ENCODE results near the gene MDN1.
"Not testable (repeated sequence)": the region's sequence is repeated elsewhere in the genome, so short reads cannot be mapped to it uniquely, and the experiment has no call there.

MDN1 gene

DNA sequence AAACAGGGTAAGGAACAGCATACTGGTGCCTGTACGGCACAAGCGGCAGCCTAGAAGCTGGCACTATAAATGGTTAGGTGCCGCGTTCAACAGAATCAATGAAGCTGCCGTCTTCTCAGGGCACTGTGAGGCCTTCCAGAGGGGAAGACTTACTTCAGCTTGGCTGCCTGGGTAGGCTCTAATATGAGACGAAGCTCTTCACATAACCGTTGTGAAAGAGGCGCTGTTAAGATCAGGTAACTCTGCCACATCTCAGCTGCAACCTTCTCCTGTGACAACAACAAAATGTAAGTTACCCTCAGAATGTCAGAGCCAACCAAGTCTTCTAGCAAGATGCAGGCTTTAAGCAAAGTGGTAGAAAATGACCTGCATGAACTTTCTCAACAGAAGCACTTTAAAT lies 169.0 kb downstream of the MDN1 start:
- DNase-seq (ENCODE audit: low read depth in 3 of 3), result no peak

DNA sequence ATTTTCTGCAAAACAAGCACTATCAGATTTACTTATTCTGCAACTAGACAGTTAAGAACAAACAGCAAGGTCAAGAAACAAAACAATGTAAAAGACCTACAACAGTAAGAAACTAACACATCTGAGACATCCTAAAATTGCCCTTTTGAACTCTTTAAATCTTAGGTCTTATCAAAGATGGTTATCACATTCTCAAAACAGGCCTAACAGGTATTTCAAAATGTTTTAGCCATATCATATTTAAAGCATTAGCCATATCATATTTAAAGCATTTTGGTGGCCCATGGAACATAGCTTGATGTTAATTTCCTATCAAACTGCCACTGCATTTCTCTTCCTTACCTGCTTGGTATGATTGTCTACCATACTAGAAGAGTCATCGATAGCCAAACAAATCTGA lies 169.9 kb downstream of the MDN1 start:
- DNase-seq (ENCODE audit: low read depth in 3 of 3), result no peak

DNA sequence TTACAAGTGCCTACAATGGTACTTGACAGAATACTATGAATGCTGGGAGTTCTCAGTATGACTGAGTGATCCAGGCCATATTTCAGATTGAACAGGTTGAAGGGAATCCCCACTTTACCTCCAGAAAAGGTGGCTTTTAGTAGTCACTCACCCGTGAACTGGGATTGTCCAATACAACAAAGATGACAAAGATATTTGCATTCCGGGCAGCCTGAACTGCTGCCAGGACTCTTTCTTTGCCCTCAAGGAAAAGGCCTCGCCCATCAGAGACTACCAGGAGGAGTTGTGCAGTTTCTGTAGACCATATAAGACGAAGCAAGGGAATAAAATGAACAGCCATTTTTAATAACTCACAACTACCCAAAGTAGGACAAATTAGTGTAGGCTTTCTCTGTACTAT lies 174.7 kb downstream of the MDN1 start:
- DNase-seq (ENCODE audit: low read depth in 3 of 3), result no peak

DNA sequence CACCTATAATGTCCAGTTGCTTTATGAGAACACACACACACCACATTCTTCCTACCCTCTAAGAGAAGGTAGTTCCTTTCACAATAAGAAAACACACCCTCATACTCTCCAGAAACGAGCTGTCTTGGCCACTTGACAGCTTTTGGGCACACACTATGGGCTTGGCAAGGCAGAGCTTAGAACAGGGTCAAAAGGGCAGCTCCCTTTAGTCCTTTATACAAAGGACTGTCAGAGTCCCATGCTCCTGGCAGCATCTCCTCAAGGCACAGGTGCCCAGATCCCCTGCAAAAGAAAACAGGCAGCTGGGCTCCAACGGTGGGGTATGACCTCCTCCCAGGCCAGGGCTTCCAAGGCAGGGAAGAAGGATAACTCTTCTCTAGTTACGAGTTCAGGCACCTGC lies 176.2 kb downstream of the MDN1 start:
- DNase-seq (ENCODE audit: low read depth in 3 of 3), result no peak

DNA sequence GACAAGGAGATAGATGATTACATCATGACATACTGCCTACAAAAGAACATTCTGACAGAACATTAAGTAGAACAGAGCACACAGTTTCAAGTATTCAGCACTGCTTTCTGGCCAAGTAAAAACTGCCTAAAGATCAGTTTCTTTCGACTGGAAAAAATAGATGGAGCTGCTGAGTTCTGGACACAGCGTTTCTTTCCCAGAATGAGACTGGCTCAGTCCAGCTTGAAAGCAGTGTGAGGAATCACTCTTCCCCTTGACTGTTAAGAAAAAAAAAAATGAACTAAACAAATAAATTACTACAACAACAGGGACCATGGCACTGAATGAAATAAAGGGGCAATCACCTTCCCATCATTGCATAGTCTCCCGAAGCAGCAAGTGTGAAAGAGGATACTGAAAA lies 176.6 kb downstream of the MDN1 start:
- DNase-seq (ENCODE audit: low read depth in 3 of 3), result no peak

DNA sequence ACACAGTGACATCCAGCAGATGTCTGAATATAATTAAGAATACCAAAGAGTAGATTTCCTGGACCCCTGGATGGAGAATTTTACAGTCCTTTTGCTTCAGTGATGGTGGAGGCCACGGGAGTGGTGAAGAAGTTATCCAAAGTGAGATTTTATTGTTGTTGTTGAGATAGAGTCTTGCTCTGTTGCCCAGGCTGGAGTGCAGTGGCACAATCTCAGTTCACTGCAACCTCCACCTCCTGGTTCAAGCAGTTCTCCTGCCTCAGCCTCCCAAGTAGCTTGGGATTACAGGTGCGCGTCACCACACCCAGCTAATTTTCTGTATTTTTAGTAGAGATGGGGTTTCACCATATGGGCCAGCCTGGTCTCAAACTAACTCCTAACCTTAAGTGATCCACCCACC lies 178.0 kb downstream of the MDN1 start:
- DNase-seq (ENCODE audit: low read depth in 3 of 3), result not testable (repeated sequence)

DNA sequence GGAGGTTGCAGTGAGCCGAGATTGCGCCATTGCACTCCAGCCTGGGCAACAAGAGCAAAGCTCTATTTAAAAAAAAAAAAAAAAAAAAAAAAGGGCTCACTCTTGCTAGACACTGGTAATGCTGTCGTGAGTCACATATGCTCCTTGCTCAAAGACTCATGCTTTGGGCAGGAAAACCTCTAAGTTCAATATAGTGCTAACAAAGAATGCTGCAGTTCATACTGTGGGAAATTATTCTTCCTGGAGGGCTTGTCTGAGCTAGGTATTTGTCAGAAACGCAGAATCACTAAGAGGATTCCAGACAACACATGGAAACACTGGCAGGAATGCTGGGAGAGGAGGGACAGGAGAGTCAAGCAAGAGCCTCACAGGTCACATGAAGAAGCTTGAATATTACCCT lies 178.8 kb downstream of the MDN1 start:
- DNase-seq (ENCODE audit: low read depth in 3 of 3), result no peak

DNA sequence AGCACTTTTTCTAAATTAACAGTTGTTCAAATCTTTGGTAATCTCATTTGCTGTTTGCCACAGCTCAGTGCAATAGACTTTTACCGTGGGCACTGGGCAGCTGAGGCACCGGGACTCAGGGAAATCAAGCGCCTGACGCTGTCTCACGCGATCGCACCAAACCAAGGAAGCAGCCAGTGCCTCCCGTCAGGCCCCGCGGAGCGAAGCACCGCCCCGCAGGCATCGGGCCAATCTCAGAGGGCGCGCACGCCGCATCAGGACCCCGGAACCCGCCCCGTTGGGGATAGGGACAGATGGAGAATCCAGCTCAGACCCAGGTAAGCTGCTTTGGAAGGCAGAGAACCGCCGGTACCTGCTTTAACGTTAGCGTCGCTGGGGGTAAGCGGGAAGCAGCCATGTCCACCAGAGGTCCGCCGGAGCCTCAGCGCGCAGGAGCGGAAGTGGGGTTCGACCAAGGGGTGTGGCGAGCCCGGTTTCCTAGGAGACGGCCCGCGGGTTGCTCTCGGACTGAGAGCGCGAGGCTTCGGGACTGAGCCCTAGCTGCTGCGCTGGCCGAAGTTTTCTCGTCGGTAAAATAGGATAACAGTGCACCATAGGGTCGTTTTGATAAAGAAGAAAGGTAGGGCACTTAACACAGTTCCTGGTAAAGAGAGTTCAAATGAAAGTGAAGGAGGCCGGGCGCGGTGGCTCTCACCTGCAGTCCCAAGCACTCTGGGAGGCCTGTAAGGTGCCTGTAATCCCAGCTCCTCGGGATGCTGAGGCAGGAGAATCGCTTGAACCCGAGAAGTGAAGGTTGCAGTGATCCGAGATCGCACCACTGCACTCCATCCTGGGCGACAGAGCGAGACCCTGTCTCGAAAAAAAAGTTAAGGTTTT lies 181.0 kb downstream of the MDN1 start, which contains the start of gene LYRM2:
Gene LYRM2 (minus strand): TSS at position 428 of the 876 bp plus-strand sequence. CDS start 31 bp downstream, at position 397.
- DNase-seq (ENCODE audit: low read depth in 3 of 3), result peak; percentile 81 to 92 (median 84)

DNA sequence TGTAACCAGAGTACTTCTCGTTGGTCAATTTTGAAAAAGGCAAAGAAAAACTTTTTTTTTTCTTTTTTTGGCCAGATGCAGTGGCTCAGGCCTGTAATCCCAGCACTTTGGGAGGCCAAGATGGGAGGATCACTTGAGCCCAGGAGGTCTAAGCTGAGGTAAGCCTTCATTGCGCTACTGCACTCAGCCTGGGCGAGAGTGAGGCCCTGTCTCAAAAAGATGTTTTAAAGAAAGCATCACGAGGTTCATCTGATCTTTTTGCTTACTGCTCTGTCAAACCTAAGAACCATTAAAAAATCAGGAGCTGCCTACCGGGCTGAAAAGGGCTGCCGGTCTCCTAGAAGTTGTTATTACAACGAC lies 181.7 kb downstream of the MDN1 start:
- no peak for DNase-seq (ENCODE audit: low read depth in 3 of 3)

DNA sequence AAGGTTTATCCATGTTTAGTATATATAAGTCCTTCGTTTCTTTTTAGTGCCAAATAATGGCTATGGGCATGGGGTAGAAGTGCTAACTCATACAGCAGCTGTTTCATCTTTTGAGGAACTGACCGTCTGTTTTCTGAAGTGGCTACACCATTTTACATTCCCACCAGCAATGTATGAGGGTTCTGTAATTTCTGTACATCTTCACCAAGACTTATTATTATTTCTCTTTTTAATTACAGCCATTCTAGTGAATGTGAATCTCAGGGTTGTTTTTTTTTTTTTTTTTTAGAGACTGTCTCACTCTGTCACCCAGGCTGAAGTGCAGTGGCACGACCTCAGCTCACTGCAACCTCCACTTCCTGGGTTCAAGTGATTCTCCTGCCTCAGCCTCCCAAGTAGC lies 183.2 kb downstream of the MDN1 start:
- DNase-seq (ENCODE audit: low read depth in 3 of 3), result not testable (repeated sequence)

DNA sequence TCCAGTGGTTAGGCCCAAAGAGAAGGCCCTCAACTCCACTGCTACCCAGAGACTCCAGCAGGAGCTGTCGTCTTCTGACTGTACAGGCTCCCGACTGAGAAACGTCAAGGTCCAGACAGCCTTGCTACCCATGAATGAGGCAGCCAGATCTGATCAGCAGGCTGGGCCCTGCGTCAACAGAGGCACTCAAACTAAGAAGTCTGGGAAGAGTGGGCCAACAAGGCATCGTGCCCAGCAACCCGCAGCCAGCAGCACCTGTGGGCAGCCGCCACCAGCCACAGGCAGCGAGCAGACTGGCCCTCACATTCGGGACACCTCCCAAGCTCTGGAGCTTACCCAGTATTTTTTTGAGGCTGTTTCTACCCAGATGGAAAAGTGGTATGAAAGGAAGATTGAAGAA lies 189.1 kb downstream of the MDN1 start:
- DNase-seq (ENCODE audit: low read depth in 3 of 3), result no peak

DNA sequence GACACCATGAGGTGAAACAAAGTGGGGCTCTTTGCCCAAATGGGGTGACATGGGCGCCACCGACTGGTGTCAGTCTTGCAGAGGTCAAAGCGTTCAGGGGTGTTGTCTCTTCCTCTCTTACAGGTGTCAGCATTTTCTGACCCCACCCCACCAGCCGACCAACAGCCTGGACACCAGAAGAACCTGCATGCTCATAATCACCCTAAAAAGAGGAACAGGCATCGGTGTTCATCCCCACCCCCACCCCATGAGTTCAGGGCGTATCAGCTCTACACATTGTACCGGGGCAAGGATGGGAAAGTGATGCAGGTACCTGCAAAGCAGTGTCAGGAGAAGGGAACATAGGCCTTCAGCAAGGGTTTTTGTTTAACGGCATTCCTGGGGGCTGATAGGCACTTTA lies 195.8 kb downstream of the MDN1 start:
- no peak for DNase-seq (ENCODE audit: low read depth in 3 of 3)

DNA sequence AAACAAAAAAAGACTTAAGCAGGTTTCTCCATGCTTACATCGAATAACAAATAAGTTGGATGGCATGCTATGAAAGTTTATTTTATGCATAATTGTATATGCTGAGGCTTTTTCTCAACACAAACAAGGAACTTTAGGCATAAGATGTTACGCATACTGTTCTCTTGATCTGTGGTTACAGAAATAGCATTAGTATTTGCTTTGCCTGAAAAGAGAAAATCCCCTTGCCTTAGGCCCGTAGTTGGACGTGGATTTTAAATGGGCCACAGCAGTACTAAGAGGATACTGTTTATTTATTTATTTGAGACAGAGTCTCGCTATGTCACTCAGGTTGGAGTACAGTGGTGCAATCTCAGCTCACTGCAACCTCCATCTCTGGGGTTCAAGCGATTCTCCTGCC lies 200.0 kb downstream of the MDN1 start:
- DNase-seq (ENCODE audit: low read depth in 3 of 3), result no peak

DNA sequence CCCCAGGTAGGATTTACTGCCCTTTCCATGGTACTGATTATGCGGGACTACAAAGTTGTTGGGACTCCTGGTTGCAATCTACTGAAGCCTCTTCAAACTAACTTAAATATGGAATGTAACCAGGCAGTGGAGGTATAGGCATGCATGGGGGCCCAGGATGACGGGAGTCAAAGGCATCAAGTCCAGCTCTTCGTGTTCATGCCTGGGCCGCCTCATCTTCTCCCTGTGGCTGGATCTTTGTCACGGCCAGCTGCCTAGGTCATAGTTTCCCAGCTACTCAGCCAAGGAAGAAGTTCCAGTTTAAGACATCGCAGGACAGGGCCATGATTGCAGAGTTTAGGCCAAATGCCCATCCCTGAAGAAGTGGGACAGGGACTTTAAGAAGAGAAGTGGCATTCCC lies 201.6 kb downstream of the MDN1 start:
- DNase-seq (ENCODE audit: low read depth in 3 of 3), result no peak

DNA sequence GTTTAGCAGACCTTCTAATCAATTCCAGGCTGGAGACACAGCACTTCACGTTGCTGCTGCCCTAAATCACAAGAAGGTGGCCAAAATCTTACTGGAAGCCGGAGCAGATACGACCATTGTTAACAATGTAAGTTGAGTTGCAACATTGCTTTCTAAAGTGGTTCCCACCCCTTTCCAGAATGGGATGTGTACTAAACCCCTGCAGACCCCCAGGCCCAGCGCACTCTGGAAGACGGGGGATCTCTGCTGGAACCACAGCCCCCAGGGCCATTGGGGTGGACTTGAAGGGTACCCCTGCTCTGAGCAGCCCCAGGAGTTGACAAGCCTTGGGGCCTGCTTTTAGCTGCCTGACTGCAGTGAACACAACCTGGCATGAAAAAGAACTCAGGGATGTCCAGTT lies 203.1 kb downstream of the MDN1 start:
- DNase-seq (ENCODE audit: low read depth in 3 of 3), result no peak

DNA sequence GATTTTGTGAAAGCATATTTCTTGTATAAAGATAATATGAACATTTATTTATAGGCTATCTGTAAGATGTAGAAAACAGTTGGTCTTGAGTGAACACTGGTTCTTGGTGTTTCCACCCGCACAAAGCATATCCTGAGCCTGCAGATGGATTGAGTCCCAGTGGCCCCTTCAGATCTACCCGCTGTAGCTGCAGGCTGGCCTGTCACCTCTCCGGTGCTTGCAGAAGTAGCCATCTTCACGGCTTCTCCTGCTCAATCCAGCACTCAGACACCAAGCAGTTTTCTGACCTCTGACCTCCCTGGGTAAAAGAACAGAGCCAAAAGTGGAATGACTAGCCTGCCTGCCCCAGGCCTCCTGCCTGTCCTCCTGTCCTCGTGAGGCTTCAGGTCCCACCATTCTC lies 203.7 kb downstream of the MDN1 start:
- DNase-seq (ENCODE audit: low read depth in 3 of 3), result no peak

DNA sequence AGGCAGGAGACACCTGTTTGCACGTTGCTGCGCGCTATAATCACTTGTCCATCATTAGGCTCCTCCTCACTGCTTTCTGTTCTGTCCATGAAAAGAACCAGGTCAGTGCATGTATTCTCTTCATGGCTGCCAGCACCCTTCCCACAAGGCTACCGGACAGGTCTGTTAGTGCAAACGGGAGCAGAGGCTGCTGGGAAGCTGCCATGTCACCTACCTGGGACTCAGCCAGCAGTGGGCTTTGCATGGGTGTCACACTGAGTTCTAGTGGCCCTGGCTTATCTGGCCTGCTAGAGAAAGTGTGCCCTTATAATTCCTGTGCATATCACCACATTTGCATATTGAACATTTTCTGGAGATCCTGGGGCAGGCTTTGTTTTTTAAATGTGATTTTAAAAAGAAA lies 205.8 kb downstream of the MDN1 start:
- no peak for DNase-seq (ENCODE audit: low read depth in 3 of 3)

DNA sequence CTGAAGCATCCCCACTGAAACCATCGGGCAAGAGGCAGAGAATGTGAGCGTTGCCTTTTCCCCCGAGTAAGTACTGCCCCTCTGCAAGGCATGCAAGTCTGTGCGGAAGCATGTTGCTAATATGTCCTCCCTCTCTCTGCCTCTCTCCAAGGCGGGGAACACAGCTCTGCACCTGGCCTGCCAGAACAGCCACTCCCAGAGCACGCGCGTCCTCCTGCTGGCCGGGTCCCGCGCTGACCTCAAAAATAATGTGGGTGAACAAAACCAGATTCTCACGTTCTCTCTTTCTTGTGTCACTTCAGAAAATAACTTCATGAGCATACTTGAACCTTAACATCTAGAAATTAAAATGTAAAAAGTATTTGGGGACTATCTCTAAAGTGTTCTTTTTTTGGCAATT lies 207.5 kb downstream of the MDN1 start:
- DNase-seq (ENCODE audit: low read depth in 3 of 3), result no peak

DNA sequence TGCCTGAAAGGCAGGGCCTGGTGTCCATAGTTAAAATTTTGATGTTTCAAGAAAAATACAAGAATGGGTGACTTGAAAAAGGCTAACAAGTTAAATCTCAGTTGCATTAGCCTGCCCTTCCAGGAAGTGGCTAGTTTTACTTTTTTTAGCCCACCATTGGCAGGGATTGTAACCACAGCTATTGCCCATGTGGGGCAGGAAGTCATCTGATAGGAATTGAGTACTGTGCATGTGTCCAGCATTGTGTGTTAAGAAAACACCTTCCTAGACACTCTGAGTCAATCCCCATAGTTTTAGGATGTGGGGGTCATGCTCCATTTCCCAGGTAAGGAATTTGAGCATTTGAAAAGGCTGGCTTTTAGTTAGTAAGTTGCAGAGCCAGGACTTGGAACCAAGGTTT lies 207.9 kb downstream of the MDN1 start:
- DNase-seq (ENCODE audit: low read depth in 3 of 3), result no peak

DNA sequence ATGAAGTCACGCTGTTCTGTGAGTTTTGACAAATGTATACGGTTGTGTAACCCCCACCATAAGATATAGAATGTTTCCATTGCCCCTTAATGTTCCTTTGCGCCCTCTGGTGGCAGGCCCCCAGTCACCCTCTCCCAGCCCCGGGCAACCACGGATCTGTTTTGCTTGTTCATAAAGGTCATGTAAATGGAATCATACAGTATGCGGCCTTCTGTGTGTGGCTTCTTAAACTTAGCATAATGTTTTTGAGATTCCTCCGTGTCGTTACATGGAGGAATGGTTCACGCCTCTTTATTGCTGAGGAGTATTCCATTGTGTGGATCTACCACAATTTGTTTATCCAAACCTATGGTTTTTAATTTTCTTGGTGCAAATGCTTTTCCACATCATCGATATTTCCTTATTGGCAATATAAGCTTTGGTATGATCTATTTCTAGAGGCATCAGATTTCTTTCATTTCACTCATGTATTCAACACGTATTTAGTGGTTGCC lies 209.4 kb downstream of the MDN1 start:
- DNase-seq (ENCODE audit: low read depth in 3 of 3), result peak; percentile 52 to 71 (median 66)

DNA sequence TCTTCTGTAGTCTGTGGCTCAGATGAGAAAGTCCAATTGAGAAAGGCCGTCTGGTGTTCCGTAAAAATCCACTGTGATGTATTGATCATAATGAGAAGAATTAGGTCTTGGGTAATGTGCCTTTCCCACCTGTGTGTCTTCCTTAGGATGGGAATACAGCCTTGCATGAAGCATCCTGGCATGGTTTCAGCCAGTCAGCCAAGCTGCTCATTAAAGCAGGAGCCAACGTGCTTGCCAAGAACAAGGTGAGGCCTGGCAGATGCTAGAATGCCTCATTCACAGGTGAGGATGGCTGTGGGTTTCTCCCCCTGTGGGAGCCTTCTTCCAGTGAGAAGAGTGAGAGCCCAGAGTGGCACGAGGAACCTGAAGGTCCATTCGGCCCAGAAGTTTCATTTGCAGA lies 213.7 kb downstream of the MDN1 start:
- DNase-seq (ENCODE audit: low read depth in 3 of 3), result no peak

DNA sequence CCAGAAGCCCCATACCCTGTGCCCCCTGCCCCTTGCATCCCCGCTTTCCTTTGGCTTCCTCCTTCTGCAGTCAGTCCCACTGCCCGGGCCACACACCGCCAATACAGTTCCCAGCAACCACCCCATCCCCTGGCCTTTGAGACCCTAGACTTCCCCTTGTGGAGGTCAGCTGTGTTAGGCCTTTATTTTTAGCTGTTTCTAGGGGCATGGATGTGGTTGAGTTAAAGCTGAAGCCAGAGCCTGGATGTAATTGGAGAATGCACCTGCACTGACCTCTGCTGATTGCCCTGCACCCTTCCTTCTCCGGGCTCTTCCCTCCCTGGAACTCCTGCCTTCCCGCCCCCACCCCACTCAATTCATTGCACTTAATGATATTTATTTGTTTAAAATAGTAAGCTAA lies 214.9 kb downstream of the MDN1 start:
- no peak for DNase-seq (ENCODE audit: low read depth in 3 of 3)

DNA sequence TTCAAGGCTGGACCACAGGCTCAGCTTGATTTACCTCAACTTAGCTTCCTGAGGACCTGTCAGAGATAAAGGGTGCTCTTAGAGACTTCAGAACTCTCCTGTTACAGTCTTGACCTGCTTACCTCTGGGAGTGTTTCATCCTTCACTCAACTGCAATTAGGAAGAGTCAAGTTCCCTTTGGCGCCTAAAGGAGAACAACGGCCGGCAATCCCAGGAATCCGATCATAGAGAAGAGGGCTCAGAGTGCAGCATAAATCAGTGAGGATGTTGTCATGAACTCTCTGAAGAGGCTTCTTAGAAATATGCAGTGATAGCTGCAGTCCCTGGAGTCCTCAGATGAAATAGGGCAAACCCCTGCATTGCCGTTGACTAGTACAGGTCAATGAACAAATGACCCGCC lies 217.4 kb downstream of the MDN1 start:
- no peak for DNase-seq (ENCODE audit: low read depth in 3 of 3)

DNA sequence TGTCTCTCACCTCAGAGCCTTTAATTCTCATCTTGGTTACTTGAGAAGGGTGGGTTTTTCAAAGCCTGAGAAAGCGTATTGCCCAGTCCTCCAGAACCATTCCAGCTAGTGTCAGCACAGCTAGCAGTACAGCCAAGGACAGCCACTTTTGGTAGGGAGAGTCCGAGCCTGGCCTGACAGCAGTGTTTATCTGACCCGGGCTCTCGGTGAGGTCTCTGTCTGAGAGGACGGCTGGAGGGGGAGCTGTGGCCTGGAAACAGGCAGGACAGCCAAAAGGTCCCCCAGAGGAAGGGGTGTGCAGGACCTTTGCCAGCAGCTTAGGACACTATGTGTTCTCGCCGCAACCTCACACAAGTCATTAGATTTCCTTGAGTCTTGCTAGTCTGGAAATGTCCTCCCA lies 219.9 kb downstream of the MDN1 start:
- DNase-seq (ENCODE audit: low read depth in 3 of 3), result no peak
